ENCODE measurements around the gene RAB14. TPM values are rescaled to one million over a fixed set of nuclear protein-coding genes. Genes with fewer than 3 reads are reported as not detected.

Gene RAB14
- total and polyA plus RNA-seq, 4 donors, result 26.3 to 108 (median 55.9) TPM

DNA sequence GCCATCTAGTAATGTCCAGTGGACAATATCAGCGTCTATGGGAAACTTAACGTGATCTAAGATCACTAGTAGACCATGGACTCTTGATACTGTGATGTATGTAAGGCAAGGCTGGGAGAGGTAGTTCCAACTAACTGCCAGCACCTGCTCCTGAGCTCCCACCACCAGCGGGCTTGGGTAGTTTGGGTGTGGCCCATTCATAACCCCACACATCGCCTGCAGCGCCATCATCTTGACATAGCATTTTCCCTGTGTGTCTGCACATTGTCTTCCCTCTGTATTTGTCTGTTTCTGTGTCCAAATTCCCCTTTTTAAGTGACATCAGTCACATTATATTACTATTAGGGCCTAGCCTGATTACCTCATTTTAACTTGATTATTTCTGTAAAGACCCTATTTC is 38.2 kb upstream of the RAB14 start:
- TF ChIP-seq, protein P1, sequence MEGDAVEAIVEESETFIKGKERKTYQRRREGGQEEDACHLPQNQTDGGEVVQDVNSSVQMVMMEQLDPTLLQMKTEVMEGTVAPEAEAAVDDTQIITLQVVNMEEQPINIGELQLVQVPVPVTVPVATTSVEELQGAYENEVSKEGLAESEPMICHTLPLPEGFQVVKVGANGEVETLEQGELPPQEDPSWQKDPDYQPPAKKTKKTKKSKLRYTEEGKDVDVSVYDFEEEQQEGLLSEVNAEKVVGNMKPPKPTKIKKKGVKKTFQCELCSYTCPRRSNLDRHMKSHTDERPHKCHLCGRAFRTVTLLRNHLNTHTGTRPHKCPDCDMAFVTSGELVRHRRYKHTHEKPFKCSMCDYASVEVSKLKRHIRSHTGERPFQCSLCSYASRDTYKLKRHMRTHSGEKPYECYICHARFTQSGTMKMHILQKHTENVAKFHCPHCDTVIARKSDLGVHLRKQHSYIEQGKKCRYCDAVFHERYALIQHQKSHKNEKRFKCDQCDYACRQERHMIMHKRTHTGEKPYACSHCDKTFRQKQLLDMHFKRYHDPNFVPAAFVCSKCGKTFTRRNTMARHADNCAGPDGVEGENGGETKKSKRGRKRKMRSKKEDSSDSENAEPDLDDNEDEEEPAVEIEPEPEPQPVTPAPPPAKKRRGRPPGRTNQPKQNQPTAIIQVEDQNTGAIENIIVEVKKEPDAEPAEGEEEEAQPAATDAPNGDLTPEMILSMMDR (IDR thresholded peaks at IDR 0.05; ENCODE audit: control extremely low read depth, extremely low read depth), result no peak
- Histone ChIP-seq H3K27me3 (ENCODE audit: control insufficient read depth in 3 of 3, insufficient read depth in 3 of 3, low read length in 2 of 3) (no peaks in the 10 kb centered on the region), H3K4me1 (ENCODE audit: control insufficient read depth in 5 of 5, insufficient read depth in 5 of 5, low read length in 5 of 5) (no peaks in the 10 kb centered on the region), H3K36me3 (ENCODE audit: control insufficient read depth in 4 of 4, insufficient read depth in 4 of 4, low read length in 4 of 4) (peaks cover 0 to 1% (median 0%) of the 10 kb centered on the region in 4 donors), H3K27ac (ENCODE audit: low read depth in 1 of 2, low read length in 1 of 2) (no peak overlapping the region), H3K4me3 (no peak overlapping the region), H3K9ac (ENCODE audit: insufficient read depth in 1 of 2, low read length in 2 of 2) (no peak overlapping the region), H3K9me3 (ENCODE audit: control insufficient read depth in 4 of 4, insufficient read depth in 3 of 4, low read length in 3 of 4) (no peaks in the 10 kb centered on the region)
- 97 to 99% methylated on average over 5 of the region's 5 CpGs for WGBS, 2 donors
- ATAC-seq (ENCODE audit: insufficient read depth, low FRiP score) (no peak), DNase-seq (no peak)

DNA sequence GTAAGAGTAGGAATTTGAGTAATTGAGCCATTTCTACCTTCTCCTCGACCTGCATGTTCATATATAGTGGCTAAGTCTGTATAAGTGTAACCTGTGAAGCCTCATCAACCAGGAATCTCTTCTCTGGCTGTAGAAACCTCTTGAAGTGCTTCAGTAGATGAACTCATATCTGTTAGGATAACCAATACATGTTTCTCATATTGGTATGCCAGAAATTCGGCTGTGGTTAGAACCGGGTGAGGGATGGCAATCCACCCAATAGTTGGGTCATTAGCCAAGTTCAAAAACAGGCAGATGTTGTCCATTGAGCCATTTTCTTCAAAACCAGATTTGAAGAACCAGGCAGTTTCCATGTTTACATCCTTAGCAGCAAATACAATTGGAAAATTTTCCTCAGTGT is 37.4 kb upstream of the RAB14 start:
- H3K9me3 ChIP-seq (ENCODE audit: control insufficient read depth in 4 of 4, insufficient read depth in 3 of 4, low read length in 3 of 4), result no peaks in the 10 kb centered on the region
- DNase-seq, result no peak
- no peak overlapping the region for H3K27ac ChIP-seq (ENCODE audit: low read depth in 1 of 2, low read length in 1 of 2)
- H3K36me3 ChIP-seq (ENCODE audit: control insufficient read depth in 4 of 4, insufficient read depth in 4 of 4, low read length in 4 of 4), result peaks cover 0 to 1% (median 0%) of the 10 kb centered on the region in 4 donors
- no peaks in the 10 kb centered on the region for H3K27me3 ChIP-seq (ENCODE audit: control insufficient read depth in 3 of 3, insufficient read depth in 3 of 3, low read length in 2 of 3)
- peaks cover 0 to 2% (median 0%) of the 10 kb centered on the region in 5 donors for H3K4me1 ChIP-seq (ENCODE audit: control insufficient read depth in 5 of 5, insufficient read depth in 5 of 5, low read length in 5 of 5)
- no peak overlapping the region for H3K4me3 ChIP-seq
- no peak overlapping the region for H3K9ac ChIP-seq (ENCODE audit: insufficient read depth in 1 of 2, low read length in 2 of 2)
- ATAC-seq (ENCODE audit: insufficient read depth, low FRiP score), result no peak
- WGBS, 2 donors, result 91 to 98% methylated on average over 3 of the region's 3 CpGs
- TF ChIP-seq, protein P1 (IDR thresholded peaks at IDR 0.05; ENCODE audit: control extremely low read depth, extremely low read depth), result no peak

DNA sequence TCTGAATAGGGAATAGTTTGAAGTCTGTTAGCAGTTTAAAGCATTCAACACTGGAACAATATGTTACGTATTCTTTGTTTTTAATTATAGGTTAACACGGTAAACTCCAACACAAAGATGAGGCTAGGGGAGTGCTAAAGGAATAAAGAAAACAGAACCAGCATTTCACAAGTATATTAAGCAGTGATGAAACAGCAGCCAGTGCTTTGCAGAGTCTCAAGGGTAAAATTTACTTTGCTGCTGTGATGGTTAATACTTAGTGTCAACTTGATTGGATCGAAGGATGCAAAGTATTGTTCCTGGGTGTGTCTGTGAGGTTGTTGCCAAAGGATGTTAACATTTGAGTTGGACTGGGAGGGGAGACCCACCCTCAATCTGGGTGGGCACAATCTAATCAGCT is 36.2 kb upstream of the RAB14 start:
- Histone ChIP-seq H3K27me3 (ENCODE audit: control insufficient read depth in 3 of 3, insufficient read depth in 3 of 3, low read length in 2 of 3) (no peaks in the 10 kb centered on the region), H3K9ac (ENCODE audit: insufficient read depth in 1 of 2, low read length in 2 of 2) (no peak overlapping the region), H3K36me3 (ENCODE audit: control insufficient read depth in 4 of 4, insufficient read depth in 4 of 4, low read length in 4 of 4) (peaks cover 0 to 1% (median 0%) of the 10 kb centered on the region in 4 donors), H3K4me1 (ENCODE audit: control insufficient read depth in 5 of 5, insufficient read depth in 5 of 5, low read length in 5 of 5) (peaks cover 0 to 2% (median 0%) of the 10 kb centered on the region in 5 donors), H3K9me3 (ENCODE audit: control insufficient read depth in 4 of 4, insufficient read depth in 3 of 4, low read length in 3 of 4) (no peaks in the 10 kb centered on the region), H3K4me3 (no peak overlapping the region), H3K27ac (ENCODE audit: low read depth in 1 of 2, low read length in 1 of 2) (no peak overlapping the region)
- TF ChIP-seq, protein P1 (IDR thresholded peaks at IDR 0.05; ENCODE audit: control extremely low read depth, extremely low read depth), result no peak
- DNase-seq (no peak), ATAC-seq (ENCODE audit: insufficient read depth, low FRiP score) (no peak)
- WGBS, 2 donors, result 70 to 83% methylated on average over 3 of the region's 3 CpGs

DNA sequence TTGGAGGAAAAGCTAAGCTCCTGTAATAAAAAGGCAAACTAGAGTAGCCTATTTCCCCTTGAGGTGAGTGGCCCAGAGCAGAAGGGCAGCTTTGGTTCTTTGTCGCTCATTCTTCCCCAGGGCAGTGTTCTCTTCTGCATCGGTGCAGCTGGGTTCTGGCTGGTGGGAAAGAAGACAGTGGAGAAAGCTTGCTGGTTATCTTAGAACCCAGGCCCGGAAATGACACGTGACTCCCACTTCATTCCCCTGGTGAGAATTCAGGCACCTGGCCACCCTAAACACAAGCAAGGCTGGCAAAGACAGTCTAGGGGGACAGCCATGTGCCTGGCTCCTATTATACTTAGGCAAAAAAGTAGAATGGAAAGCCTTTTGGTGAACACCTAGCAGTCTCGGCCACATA is 33.8 kb upstream of the RAB14 start:
- peaks cover 0 to 2% (median 0%) of the 10 kb centered on the region in 5 donors for H3K4me1 ChIP-seq (ENCODE audit: control insufficient read depth in 5 of 5, insufficient read depth in 5 of 5, low read length in 5 of 5)
- TF ChIP-seq, protein P1 (IDR thresholded peaks at IDR 0.05; ENCODE audit: control extremely low read depth, extremely low read depth), result no peak
- no peaks in the 10 kb centered on the region for H3K27me3 ChIP-seq (ENCODE audit: control insufficient read depth in 3 of 3, insufficient read depth in 3 of 3, low read length in 2 of 3)
- H3K9me3 ChIP-seq (ENCODE audit: control insufficient read depth in 4 of 4, insufficient read depth in 3 of 4, low read length in 3 of 4), result no peaks in the 10 kb centered on the region
- ATAC-seq (ENCODE audit: insufficient read depth, low FRiP score) (no peak), DNase-seq (no peak)
- WGBS, 2 donors, result 98% methylated on average over 5 of the region's 5 CpGs
- no peak overlapping the region for H3K9ac ChIP-seq (ENCODE audit: insufficient read depth in 1 of 2, low read length in 2 of 2)
- H3K4me3 ChIP-seq, result no peak overlapping the region
- no peaks in the 10 kb centered on the region for H3K36me3 ChIP-seq (ENCODE audit: control insufficient read depth in 4 of 4, insufficient read depth in 4 of 4, low read length in 4 of 4)
- no peak overlapping the region for H3K27ac ChIP-seq (ENCODE audit: low read depth in 1 of 2, low read length in 1 of 2)
